Measurements from ENCODE around the gene MAP3K10. TPM values are rescaled to one million over a fixed set of nuclear protein-coding genes. Genes with fewer than 3 reads are reported as not detected.
A peak's percentile ranks its signal among the peaks of the same experiment; 100 is the strongest.

MAP3K10 gene
- total and polyA plus RNA-seq, 9 of the 15 experiments (the other 6 are each of a cell fraction or from before 2014, with no cell fraction given) = 0.01 to 8.0 (median 2.7) TPM; not detected in 1

GRCh38 chr19:40159744-40160143 lies 31.5 kb upstream of the MAP3K10 start:
- DNase-seq (ENCODE audit: extremely low read depth in 1 of 4, low spot score in 3 of 4) = peak in 1 of 4 experiments; percentile 36
- CTCF ChIA-PET (ENCODE audit: low intra/inter-chr PET ratio) = no interaction called here
- no peak overlapping the region for H3K4me3 ChIP-seq
- no peak overlapping the region for H3K9ac ChIP-seq (ENCODE audit: insufficient read depth in 1 of 2, low read depth in 2 of 2, low read length in 2 of 2)
- H4K20me1 ChIP-seq (replicated peaks; ENCODE audit: control insufficient read depth, insufficient read depth, low read length) = no peaks in the 10 kb centered on the region
- no peaks in the 10 kb centered on the region for H3K9me1 ChIP-seq (ENCODE audit: control insufficient read depth, insufficient read depth, low read length)
- no peak for ATAC-seq
- POLR2A ChIA-PET = interaction anchor here (0.7 to 0.9 kb wide), 4 partner anchors 16 to 419 kb away, joined by 3 read pairs; no protein-coding TSS in a partner anchor
- H3K36me3 ChIP-seq (ENCODE audit: control insufficient read depth, insufficient read depth, low read length) = no peaks in the 10 kb centered on the region
- no TSS peak for BruUV-seq (replicated peaks)
- TF ChIP-seq CBFA2T2 (conservative IDR thresholded peaks at IDR 0.05) = peak; percentile 20; the same call in 1 of the 2 replicates
- TF ChIP-seq ZNF561 (CRISPR knock-in tag; conservative IDR thresholded peaks at IDR 0.05) = no peak
- no peak for TF ChIP-seq BMI1 (IDR thresholded peaks at IDR 0.05; ENCODE audit: low read length)
- TF ChIP-seq ZNF253 (CRISPR knock-in tag; conservative IDR thresholded peaks at IDR 0.05) = no peak
- TF ChIP-seq FOXA1 (IDR thresholded peaks at IDR 0.05; ENCODE audit: borderline replicate concordance) = no peak
- no peak for TF ChIP-seq DEAF1 (CRISPR knock-in tag; IDR thresholded peaks at IDR 0.05)
- no peak for TF ChIP-seq SP2 (IDR thresholded peaks at IDR 0.05; ENCODE audit: extremely low read depth, low read depth, low read length, poor library complexity, severe bottlenecking)
- TF ChIP-seq MYC (IDR thresholded peaks at IDR 0.05; ENCODE audit: low read depth, low read length) = no peak
- no peak for TF ChIP-seq MYC (CRISPR knock-in tag; IDR thresholded peaks at IDR 0.05; ENCODE audit: borderline replicate concordance, low read depth)
- TF ChIP-seq TEAD4 (IDR thresholded peaks at IDR 0.05; ENCODE audit: low read length) = 0 out of 2 replicates have a peak, but pooled peaks have one; percentile 22
- TF ChIP-seq TEAD4 (CRISPR knock-in tag; IDR thresholded peaks at IDR 0.05; ENCODE audit: borderline replicate concordance) = no peak
- TF ChIP-seq CBFA2T3 (IDR thresholded peaks at IDR 0.05) = peak; percentile 63
- TF ChIP-seq CREB5 (CRISPR knock-in tag; IDR thresholded peaks at IDR 0.05) = no peak
- no peak for TF ChIP-seq CHAMP1 (IDR thresholded peaks at IDR 0.05)
- no peak for TF ChIP-seq CHD4 (IDR thresholded peaks at IDR 0.05; ENCODE audit: insufficient read depth, insufficient replicate concordance, low read depth, low read length, poor library complexity, severe bottlenecking)
- TF ChIP-seq NCOR1 (IDR thresholded peaks at IDR 0.05) = 0 out of 2 replicates have a peak, but pooled peaks have one; percentile 12
- peak; percentile 42; the same call in 1 of the 2 replicates for TF ChIP-seq TAL1 (IDR thresholded peaks at IDR 0.05)
- H3K4me1 ChIP-seq (replicated peaks in 1 of 2; ENCODE audit: control insufficient read depth in 2 of 2, insufficient read depth in 2 of 2, low read length in 2 of 2) = no peaks in the 10 kb centered on the region; a peak in 2 of 5 replicates
- H3K27me3 ChIP-seq (ENCODE audit: control insufficient read depth in 2 of 2, insufficient read depth in 2 of 2, low read length in 2 of 2) = no peaks in the 10 kb centered on the region
- FAIRE-seq = no peak
- peaks cover 3% of the 10 kb centered on the region; the same call in 1 of the 2 replicates for H3K9me3 ChIP-seq (replicated peaks; ENCODE audit: control insufficient read depth, insufficient read depth, low read depth, low read length)
- intact Hi-C loops (cut with micrococcal nuclease) (no loop called here), in situ Hi-C loops (cut with MboI) (no loop called here)
- WGBS (ENCODE audit: insufficient coverage, low coverage, missing lambda C conversion rate) = 9% methylated on average over 5 of the region's 5 CpGs
- no peak overlapping the region for H3K27ac ChIP-seq (ENCODE audit: extremely low read depth, low read depth, low read length)
- no peak overlapping the region for H2AFZ ChIP-seq (ENCODE audit: low read depth, low read length)
- no peaks in the 10 kb centered on the region for H3K79me2 ChIP-seq (ENCODE audit: control insufficient read depth, insufficient read depth, low read length)
- no peak overlapping the region for H3K4me2 ChIP-seq (ENCODE audit: insufficient read depth, low read length)

Measured in K562 (cell line).